ENCODE results near the gene AGAP1. TPM values are rescaled to one million over a fixed set of nuclear protein-coding genes. Genes with fewer than 3 reads are reported as not detected.

Gene AGAP1
- polyA plus RNA-seq, 2 of the 4 experiments (the other 2 are of a cell fraction) = 20.2 to 21.9 TPM

DNA sequence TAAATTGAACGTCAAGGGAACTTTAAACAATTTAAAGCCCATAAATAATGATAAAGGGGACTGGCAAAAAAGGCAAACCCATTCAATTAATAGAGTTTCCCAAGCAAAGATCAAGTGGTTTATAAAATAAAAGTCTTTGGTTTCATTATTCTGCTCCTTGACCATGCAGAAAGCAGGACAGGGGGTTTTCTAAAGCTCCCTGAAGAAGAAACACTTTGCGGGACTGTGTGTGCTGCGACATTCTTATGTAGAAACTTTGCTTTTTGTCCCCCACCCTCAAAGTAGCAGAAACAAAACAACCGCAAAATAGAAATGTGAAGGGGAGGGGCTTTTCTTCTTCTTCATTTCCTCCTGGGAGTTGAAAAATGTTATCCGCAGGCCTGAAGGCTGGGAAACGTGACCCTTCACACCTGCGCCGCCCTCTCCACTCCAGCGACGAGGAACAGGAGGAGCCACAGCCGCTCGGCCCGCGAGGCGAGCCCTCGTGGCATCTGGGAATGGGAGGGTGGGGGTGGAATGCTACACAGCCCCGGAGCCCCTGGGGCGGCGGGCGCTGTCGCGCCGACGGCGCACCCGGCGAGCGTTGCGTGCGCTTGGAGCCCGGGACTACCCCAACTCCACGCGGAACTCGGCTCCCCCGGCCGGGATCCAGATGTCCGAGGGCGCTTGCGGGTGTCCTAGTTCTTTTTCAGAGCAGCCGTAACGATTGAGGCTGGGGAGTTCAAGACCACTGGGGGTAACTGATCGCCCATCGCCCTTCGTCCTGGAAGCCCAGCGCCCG lies 678.6 kb downstream of the AGAP1 start:
- peaks cover 7% of the 10 kb centered on the region; the same call in 2 of the 3 replicates for H3K4me1 ChIP-seq
- no peak overlapping the region for H3K27ac ChIP-seq
- no peak for TF ChIP-seq BHLHE40 (IDR thresholded peaks at IDR 0.05; ENCODE audit: low read depth, low read length)
- TF ChIP-seq ZC3H11A (IDR thresholded peaks at IDR 0.05) = no peak
- no peak for TF ChIP-seq SMC3 (IDR thresholded peaks at IDR 0.05)
- TF ChIP-seq, protein P1, sequence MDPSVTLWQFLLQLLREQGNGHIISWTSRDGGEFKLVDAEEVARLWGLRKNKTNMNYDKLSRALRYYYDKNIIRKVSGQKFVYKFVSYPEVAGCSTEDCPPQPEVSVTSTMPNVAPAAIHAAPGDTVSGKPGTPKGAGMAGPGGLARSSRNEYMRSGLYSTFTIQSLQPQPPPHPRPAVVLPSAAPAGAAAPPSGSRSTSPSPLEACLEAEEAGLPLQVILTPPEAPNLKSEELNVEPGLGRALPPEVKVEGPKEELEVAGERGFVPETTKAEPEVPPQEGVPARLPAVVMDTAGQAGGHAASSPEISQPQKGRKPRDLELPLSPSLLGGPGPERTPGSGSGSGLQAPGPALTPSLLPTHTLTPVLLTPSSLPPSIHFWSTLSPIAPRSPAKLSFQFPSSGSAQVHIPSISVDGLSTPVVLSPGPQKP (IDR thresholded peaks at IDR 0.05; ENCODE audit: low read depth, low read length) = no peak
- no peak for TF ChIP-seq CHD2 (IDR thresholded peaks at IDR 0.05; ENCODE audit: low read length, partially characterized antibody)
- no peak for TF ChIP-seq RFX5 (IDR thresholded peaks at IDR 0.05)
- TF ChIP-seq, protein P2, sequence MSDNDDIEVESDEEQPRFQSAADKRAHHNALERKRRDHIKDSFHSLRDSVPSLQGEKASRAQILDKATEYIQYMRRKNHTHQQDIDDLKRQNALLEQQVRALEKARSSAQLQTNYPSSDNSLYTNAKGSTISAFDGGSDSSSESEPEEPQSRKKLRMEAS (IDR thresholded peaks at IDR 0.05) = no peak
- TF ChIP-seq, protein P3, sequence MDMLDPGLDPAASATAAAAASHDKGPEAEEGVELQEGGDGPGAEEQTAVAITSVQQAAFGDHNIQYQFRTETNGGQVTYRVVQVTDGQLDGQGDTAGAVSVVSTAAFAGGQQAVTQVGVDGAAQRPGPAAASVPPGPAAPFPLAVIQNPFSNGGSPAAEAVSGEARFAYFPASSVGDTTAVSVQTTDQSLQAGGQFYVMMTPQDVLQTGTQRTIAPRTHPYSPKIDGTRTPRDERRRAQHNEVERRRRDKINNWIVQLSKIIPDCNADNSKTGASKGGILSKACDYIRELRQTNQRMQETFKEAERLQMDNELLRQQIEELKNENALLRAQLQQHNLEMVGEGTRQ (IDR thresholded peaks at IDR 0.05) = no peak
- no peak for TF ChIP-seq FOSB (CRISPR knock-in tag; IDR thresholded peaks at IDR 0.05)
- no peak for TF ChIP-seq CTCF (IDR thresholded peaks at IDR 0.05)
- no peak for TF ChIP-seq CBX8 (IDR thresholded peaks at IDR 0.05)
- no peak for TF ChIP-seq CBX2 (IDR thresholded peaks at IDR 0.05; ENCODE audit: borderline replicate concordance, low read depth)
- TF ChIP-seq ZSCAN20 (CRISPR knock-in tag; IDR thresholded peaks at IDR 0.05) = no peak
- no peak for TF ChIP-seq EHF (CRISPR knock-in tag; IDR thresholded peaks at IDR 0.05)
- TF ChIP-seq HMGXB4 (CRISPR knock-in tag; IDR thresholded peaks at IDR 0.05; ENCODE audit: borderline replicate concordance) = no peak
- TF ChIP-seq CHD4 (IDR thresholded peaks at IDR 0.05; ENCODE audit: borderline replicate concordance) = no peak
- H3K9me3 ChIP-seq = no peaks in the 10 kb centered on the region
- WGBS (ENCODE audit: missing lambda C conversion rate) = 95% methylated on average over 33 of the region's 46 CpGs
- ChIA-PET POLR2A (no interaction called here), CTCF (interaction anchor here (2.1 to 3.7 kb wide), 2 partner anchors 8 to 392 kb away, joined by 8 to 17 read pairs; no protein-coding TSS in a partner anchor)
- no peak overlapping the region for H3K4me2 ChIP-seq
- FAIRE-seq (no peak), ATAC-seq (no peak), DNase-seq (ENCODE audit: low read depth in 1 of 2, low spot score in 1 of 2) (no peak)
- H3K4me3 ChIP-seq = no peak overlapping the region

DNA sequence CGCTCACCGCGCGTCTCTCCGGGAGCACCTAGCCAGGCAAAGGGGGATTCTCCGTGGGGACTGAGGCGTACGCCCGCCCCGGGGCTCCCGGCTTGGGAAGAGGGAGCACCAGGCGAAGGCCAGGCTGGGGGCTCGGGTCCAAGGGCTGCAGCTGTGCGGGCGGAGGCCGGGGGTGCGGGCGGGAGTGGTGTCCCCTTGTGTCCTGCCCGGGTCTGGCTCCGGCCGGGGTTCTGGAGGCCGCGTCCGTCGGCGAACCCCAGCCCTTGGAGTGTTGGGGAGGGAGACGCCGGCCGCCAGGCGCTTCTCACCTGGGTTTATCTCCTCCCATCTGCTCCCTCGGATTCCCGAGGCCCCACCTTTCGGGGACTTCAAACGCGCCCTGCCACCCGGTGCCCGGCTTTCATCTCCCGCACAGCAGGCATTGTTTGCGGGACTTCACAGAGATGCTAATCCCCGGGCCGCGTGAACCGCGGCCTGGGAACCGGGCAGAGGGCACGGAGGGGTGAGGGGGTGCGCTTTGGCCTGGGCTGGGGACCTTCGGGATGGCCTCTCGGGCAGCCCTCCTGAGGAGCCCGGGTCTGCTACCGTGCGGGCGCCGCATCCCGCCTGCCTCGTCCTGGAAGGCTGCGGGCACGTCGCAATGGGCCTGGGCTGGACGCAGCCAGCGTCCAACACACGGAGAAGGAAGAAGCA lies 679.3 kb downstream of the AGAP1 start:
- Histone ChIP-seq H3K4me1 (peaks cover 7% of the 10 kb centered on the region; the same call in 2 of the 3 replicates), H3K4me2 (no peak overlapping the region), H3K27ac (no peak overlapping the region), H3K9me3 (no peaks in the 10 kb centered on the region), H3K4me3 (no peak overlapping the region)
- no peak for FAIRE-seq
- ChIA-PET CTCF (interaction anchor here (11.9 kb wide), 1 partner anchor 394 kb away, joined by 222 read pairs; no protein-coding TSS in a partner anchor), POLR2A (no interaction called here)
- WGBS (ENCODE audit: missing lambda C conversion rate) = 95% methylated on average over 54 of the region's 62 CpGs
- no peak for DNase-seq (ENCODE audit: low read depth in 1 of 2, low spot score in 1 of 2)
- ATAC-seq = no peak
- TF ChIP-seq REST (IDR thresholded peaks at IDR 0.05) = no peak
- no peak for TF ChIP-seq CBX2 (IDR thresholded peaks at IDR 0.05; ENCODE audit: borderline replicate concordance, low read depth)
- no peak for TF ChIP-seq SMC3 (IDR thresholded peaks at IDR 0.05)
- no peak for TF ChIP-seq HES2 (IDR thresholded peaks at IDR 0.05)
- no peak for TF ChIP-seq ZSCAN20 (CRISPR knock-in tag; IDR thresholded peaks at IDR 0.05)
- no peak for TF ChIP-seq ATOH8 (CRISPR knock-in tag; IDR thresholded peaks at IDR 0.05; ENCODE audit: low read depth)
- TF ChIP-seq CEBPB (IDR thresholded peaks at IDR 0.05) = no peak
- TF ChIP-seq PHF8 (IDR thresholded peaks at IDR 0.05; ENCODE audit: borderline replicate concordance, low read depth) = no peak
- TF ChIP-seq HOXB13 (CRISPR knock-in tag; IDR thresholded peaks at IDR 0.05; ENCODE audit: low read depth) = no peak
- TF ChIP-seq ESRRA (IDR thresholded peaks at IDR 0.05; ENCODE audit: borderline replicate concordance, low read length) = no peak

Measured in A549 (cell line).